ENCODE data around the gene VSTM4. TPM values are rescaled to one million over a fixed set of nuclear protein-coding genes. Genes with fewer than 3 reads are reported as not detected.

The VSTM4 gene
- total and polyA plus RNA-seq, 3 donors from 2014 or later = 25.6 to 35.8 (median 26.0) TPM

DNA sequence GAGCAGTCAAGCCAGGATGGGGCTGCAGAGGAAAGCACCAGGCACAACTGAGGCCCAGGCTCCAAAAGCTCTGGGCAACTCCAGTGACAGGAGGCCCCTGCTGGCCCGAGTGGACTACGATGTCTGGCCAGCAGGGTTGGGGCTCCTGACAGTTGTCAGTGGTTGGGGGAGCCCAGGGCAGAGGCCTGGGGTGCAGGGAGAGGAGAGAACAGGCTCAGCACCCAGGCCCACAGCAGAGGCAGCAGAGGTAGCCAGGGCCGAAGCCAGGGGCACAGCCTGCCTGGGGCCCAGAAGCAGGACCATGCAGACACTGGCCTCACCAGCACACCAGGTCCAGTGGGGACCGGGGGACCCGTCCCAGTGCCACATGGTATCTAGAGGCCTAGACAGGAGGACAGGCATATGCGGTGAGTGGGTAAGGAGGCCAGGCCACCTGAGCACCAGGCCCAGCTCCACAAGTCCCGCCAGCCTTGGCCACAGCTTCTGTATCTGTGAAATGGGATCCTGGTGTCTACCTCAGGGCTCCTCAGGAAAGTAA lies 129.6 kb downstream of the VSTM4 start:
- no peak for DNase-seq
- WGBS, 2 donors = 92 to 99% methylated on average over 4 to 7 of the region's 7 CpGs
- peaks cover 5% of the 10 kb centered on the region for H3K4me1 ChIP-seq
- H3K4me3 ChIP-seq = no peak overlapping the region
- intact Hi-C loops (cut with DNase I; ENCODE audit: low total_unique reads) = no loop called here
- H3K27ac ChIP-seq = no peak overlapping the region
- no peaks in the 10 kb centered on the region for H3K36me3 ChIP-seq (ENCODE audit: low read depth, missing control alignments)
- H3K9me3 ChIP-seq = no peaks in the 10 kb centered on the region
- no peaks in the 10 kb centered on the region for H3K27me3 ChIP-seq
- TF ChIP-seq, protein P1, sequence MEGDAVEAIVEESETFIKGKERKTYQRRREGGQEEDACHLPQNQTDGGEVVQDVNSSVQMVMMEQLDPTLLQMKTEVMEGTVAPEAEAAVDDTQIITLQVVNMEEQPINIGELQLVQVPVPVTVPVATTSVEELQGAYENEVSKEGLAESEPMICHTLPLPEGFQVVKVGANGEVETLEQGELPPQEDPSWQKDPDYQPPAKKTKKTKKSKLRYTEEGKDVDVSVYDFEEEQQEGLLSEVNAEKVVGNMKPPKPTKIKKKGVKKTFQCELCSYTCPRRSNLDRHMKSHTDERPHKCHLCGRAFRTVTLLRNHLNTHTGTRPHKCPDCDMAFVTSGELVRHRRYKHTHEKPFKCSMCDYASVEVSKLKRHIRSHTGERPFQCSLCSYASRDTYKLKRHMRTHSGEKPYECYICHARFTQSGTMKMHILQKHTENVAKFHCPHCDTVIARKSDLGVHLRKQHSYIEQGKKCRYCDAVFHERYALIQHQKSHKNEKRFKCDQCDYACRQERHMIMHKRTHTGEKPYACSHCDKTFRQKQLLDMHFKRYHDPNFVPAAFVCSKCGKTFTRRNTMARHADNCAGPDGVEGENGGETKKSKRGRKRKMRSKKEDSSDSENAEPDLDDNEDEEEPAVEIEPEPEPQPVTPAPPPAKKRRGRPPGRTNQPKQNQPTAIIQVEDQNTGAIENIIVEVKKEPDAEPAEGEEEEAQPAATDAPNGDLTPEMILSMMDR (IDR thresholded peaks at IDR 0.05) = no peak
- TF ChIP-seq POLR2A (IDR thresholded peaks at IDR 0.05) = no peak

DNA sequence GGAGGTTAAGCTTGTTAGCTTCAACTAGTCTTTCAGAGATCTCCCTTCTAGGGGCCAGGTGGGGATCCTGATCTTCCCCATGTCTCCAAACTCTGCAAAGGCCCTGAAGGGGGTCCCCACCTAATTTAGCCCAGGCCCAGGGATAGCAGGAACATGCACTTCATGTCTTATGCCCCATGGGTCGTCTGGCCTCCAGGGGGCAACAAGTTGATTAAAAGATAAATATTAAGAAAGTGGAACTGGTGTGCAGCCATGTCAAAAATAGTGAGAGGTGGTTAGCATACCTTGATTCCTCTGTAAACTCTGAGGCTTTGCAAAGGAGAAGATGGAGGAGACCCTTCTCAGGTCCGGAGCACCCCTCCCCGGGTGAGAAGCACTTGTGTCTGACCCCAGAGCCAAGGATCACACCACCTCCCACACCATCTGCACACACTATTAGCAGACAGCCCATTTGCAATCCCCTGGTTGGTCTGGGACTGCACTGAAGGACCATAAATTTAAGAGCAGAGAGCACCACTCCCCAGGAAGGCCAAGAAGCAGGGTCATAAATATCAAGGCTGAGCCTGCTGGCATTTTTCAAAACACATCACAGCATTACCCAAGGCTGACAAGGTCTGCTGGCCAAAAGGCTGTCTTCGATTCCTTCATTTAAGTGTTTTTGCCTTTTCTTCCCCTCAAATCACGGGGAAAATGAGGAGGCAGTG lies 131.5 kb downstream of the VSTM4 start:
- TF ChIP-seq, protein P1 (IDR thresholded peaks at IDR 0.05) = no peak
- no peak for TF ChIP-seq POLR2A (IDR thresholded peaks at IDR 0.05)
- no peaks in the 10 kb centered on the region for H3K36me3 ChIP-seq (ENCODE audit: low read depth, missing control alignments)
- WGBS, 2 donors = 77 to 80% methylated on average over 5 of the region's 5 CpGs
- intact Hi-C loops (cut with DNase I; ENCODE audit: low total_unique reads) = no loop called here
- H3K4me3 ChIP-seq = no peak overlapping the region
- H3K4me1 ChIP-seq = peaks cover 5% of the 10 kb centered on the region
- H3K27ac ChIP-seq = no peak overlapping the region
- no peaks in the 10 kb centered on the region for H3K9me3 ChIP-seq
- H3K27me3 ChIP-seq = no peaks in the 10 kb centered on the region
- DNase-seq = no peak

DNA sequence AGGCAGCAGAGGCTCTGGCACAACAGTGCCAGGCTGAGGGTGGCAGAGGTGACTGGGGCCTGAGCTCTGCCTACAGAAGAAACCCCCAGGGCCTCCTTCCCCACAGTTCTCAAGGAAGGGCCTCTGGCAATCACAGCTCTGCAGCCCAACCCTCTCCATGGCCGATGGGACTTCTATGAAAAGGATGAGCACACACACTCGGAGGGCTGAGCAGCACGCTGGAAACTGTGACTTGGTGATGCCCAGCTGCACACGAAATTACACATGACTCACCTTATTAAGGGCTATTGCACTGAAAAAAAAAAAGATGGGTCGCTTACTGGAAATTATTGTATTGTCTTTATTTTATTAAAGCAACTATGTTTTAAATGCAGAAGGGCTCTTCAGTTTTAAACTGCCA lies 132.7 kb downstream of the VSTM4 start:
- Histone ChIP-seq H3K4me1 (peaks cover 5% of the 10 kb centered on the region), H3K27ac (no peak overlapping the region), H3K36me3 (ENCODE audit: low read depth, missing control alignments) (no peaks in the 10 kb centered on the region), H3K9me3 (no peaks in the 10 kb centered on the region), H3K27me3 (no peaks in the 10 kb centered on the region), H3K4me3 (no peak overlapping the region)
- WGBS, 2 donors = 84 to 97% methylated on average over 5 of the region's 5 CpGs
- intact Hi-C loops (cut with DNase I; ENCODE audit: low total_unique reads) = no loop called here
- DNase-seq = no peak
- TF ChIP-seq, protein P1 (IDR thresholded peaks at IDR 0.05) = no peak
- no peak for TF ChIP-seq POLR2A (IDR thresholded peaks at IDR 0.05)

DNA sequence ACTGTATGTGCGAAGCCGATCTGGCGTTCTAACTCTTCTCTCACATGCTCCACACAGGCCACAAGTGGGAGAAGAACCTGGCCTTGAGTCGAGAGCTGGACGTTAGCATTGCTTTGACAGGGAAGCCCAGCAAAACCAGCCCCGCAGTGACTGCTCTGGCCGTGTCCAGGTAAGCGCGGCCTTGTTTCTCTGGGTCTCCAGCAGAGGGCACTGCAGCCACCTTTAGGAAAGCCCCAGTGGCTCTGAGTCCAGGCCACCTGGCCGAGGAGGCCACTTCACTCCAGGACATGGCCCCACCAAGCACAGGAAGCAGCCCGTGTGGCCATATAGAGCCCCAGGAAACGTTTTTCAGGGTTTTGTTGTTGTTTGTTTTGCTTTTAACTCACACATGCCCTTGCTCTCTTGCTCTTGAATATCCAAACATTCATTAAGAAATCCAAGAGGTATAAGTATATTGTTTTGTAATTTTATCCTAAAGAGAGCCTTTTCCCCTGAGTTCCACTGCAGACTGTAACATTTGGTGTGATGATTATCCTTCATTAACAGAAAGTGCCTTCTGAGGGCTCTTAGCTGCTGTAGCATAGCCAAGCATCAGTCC lies 133.9 kb downstream of the VSTM4 start:
- no peak overlapping the region for H3K4me3 ChIP-seq
- no peaks in the 10 kb centered on the region for H3K36me3 ChIP-seq (ENCODE audit: low read depth, missing control alignments)
- no peaks in the 10 kb centered on the region for H3K9me3 ChIP-seq
- no peaks in the 10 kb centered on the region for H3K27me3 ChIP-seq
- WGBS, 2 donors = 38 to 42% methylated on average over 12 of the region's 12 CpGs
- peaks cover 5% of the 10 kb centered on the region for H3K4me1 ChIP-seq
- DNase-seq = peak; percentile 69
- TF ChIP-seq, protein P1 (IDR thresholded peaks at IDR 0.05) = peak; percentile 59 to 75 (median 66)
- TF ChIP-seq POLR2A (IDR thresholded peaks at IDR 0.05) = no peak
- H3K27ac ChIP-seq = no peak overlapping the region
- intact Hi-C loops (cut with DNase I; ENCODE audit: low total_unique reads) = no loop called here

All from testis (tissue), 3 donors.